NCI-H2081 treated with DMSO at 0.1 percent for 48 hours (cell line): ENCODE data around the gene SESN2.

ENCODE experiments used
- DNase-seq: peaks from one replicate; lab custom pipeline; 2025; lab: John Stamatoyannopoulos, UW

Gene SESN2

DNA sequence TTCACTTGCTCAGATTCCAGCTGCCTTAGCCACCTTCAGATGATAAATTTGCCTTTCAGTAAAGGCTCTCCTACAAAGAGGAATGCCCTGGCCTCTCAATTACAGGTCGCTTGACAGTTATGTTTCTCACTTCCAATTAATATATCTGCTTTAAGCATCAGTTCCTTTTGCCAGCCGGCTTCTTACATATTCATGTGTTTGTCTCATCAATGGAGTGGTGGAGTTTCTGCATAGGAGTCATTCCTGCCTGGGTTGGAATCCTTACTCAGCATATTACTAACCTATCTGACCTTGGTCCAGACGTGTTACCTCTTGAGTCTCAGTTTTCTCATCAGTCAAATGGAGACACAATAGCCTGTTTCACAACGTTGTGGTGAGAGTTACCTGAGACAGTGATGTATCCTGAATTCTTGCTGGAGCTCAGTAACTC lies 9.4 kb upstream of the SESN2 start:
- no peak for DNase-seq

DNA sequence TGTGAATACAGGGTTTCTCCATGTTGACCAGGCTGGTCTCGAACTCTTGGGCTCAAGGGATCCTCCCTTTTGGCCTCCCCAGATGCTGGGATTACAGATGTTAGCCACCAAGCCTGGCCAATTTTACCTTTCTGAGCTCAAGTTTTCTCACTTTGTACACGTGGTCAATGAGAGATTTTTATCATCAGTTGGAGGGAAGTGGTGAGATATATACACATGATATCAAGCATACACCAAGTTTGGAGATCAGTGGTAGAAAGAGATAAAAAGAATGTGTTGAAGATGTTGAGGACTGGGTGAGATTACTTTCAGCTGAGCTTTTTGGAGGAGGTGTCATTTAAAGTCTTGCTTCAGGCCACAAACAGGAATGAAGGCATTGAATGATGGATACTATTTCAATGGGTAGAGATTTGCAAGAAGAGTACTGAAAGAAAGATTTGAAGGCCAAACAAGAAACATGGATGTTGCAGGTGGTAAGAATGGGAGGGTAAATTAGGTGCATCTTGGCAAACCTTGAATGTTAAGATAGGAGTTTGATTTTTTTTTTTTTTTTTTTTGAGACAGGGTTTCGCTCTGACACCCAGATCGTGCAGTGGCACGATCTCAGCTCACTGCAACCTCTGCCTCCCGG lies 3.0 kb upstream of the SESN2 start:
- no peak for DNase-seq

DNA sequence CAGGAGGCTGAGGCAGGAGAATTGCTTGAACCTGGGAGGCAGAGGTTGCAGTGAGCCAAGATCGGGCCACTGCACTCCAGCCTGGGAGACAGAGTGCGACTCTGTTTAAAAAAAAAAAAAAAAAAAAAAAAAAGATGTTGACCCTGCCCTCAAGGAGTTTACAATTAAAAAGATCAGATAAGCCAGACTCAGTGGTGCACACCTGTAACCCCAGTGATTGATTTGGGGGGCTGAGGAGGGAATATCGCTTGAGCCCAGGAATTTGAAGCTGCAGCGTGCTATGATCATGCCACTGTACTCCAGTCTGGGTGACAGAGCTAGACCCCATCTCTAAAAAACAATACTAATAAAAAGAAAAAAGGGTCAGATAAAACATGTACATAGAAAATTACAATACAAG lies 1.6 kb upstream of the SESN2 start:
- DNase-seq: no peak

- no peak for DNase-seq
Measured at GRCh38 chr1:28258628-28259251, 578 bp upstream of the SESN2 start.

- DNase-seq: no peak
Measured at GRCh38 chr1:28259934-28260802, 850 bp downstream of the SESN2 start.

DNA sequence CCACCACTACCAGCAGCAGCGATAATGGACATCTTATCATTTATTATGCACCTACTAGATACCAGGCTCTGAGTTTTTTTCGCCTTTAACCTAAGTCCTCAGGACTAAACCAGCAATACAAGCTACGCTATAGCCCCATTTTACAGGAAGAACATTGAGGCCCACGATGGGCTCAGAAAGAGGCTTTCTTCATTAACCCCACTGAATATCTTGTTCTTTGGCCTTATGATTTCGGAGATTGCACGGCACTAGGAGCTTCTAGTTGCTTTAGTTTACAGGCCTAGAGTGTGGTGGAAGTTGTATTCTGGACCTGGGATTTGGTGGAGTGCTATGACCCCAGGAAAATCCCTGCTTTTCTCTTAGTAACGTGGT lies 1.5 kb downstream of the SESN2 start:
- no peak for DNase-seq

DNA sequence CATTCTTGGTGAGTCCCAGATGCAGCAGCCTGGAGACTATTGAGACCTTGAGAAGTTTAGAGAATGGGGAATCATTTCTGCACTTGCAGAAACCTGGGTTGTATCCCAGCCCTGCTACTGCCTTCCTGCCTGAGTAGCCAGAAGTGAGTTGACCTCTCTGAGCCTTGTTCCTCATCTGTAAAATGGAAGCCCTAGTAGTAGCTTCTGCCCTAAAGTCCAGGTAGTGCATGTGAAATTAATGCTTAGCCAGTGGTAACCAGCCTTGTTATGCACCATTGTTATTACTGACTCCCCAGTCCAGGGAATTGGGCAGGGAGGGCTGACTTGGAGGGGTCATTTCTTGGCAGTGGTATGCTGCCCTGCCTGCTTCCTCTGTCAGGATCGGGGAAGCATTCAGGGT lies 5.6 kb downstream of the SESN2 start:
- DNase-seq: no peak

DNA sequence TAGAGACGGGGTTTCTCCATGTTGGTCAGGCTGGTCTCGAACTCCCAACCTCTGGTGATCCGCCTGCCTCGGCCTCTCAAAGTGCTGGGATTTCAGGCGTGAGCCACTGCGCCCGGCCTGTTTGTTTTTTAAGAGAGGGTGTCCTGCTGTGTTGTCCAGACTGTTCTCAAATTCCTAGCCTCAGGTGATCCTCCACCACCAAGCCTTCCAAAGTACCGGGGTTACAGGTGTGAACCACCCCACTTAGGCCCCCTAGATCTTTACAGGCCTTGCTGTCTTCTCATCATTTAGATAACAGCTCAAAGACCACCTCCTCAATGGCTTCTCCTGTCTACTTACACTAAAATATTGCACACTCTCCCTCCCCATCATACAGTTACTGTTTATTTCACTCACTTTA lies 6.3 kb downstream of the SESN2 start:
- DNase-seq: no peak

DNA sequence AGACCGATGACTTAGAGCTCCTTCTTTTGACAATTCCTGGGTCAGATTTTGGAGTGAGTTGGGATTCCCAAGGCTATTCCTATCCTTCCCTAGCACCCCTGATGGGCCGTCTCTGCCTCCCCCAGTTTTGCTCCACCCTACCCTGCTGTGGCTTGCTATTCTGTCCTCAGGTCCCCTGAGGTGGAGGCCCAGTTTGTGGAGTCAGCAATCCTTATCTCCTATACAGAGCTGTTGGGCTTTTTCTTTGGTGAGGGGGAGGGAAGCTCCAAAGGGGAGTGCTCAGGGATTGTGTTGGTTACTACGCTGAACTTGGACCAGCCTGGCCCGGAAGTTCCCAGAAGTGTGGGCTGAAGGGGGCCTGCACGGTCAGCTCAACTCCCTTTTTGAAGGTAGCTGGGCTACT lies 7.6 kb downstream of the SESN2 start:
- no peak for DNase-seq

DNA sequence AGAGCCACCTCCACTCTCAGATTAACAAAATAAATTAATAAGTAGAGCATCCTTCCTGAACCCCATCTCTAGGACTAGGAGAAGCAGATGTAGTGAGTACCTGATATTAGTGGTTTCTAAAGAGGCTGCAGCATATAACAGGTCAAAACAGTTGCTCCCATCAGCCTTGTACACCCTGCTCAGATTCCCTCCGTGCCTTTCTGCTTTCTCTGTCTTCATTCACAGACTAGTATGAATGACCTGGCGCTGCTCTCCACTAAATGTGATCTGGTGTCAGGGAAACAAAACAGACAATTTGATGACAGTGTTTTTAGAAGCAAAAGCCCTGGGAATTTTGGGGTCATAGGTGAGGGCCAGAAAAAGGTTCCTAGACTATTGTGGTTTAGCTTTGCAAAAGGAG lies 8.3 kb downstream of the SESN2 start:
- no peak for DNase-seq

DNA sequence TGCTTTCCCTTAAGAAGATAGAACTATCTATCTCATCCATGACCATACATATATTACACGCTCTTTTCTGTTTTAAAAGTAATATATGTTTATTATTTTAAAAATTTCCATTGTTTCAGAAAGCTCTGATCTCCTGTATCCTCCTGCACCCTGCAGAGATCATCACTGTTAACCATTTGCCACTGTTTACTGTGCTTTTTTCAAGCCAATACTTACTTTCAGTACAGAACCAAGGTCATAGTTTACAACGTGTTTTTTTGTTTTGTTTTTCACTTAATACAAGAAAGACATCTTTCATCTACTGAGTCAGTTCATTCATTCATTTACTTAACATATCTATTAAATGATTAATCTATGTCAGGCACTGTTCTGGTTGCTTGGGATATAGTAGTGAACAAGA lies 10.2 kb downstream of the SESN2 start:
- no peak for DNase-seq

DNA sequence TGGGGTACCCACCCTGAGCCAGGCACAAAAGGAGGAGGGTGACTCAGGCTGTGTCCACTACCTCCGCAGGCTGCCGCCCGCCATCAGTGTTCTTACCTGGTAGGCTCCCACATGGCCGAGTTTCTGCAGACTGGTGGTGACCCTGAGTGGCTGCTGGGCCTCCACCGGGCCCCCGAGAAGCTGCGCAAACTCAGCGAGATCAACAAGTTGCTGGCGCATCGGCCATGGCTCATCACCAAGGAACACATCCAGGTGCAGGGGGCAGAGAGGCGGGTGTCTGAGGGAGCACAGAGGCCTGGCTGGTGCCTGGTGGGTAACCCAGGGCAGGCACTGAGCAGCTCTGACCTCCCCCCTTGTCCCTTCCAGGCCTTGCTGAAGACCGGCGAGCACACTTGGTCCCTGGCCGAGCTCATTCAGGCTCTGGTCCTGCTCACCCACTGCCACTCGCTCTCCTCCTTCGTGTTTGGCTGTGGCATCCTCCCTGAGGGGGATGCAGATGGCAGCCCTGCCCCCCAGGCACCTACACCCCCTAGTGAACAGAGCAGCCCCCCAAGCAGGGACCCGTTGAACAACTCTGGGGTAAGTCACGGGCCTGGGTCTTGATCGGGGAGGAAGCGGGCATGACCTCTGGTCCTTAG lies 13.0 kb downstream of the SESN2 start:
- DNase-seq: no peak

- no peak for DNase-seq
Measured at GRCh38 chr1:28273216-28273860, 14.0 kb downstream of the SESN2 start.

DNA sequence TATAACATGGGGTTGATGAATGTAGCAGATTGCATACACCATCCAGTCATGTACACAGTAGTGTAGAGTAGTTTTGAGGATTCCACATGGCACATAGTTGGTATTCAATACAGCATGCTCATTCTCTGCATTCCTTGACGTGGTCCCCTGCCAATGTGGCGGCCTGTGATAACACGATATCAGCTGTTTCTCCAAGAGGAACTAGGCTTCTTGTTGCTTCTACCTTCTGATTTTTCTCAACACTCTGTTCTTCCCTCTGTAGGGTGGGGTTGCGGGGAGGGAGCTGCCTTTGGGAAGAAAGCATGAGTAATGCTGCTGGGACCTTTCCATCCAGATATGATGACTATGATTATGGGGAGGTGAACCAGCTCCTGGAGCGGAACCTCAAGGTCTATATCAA lies 19.4 kb downstream of the SESN2 start:
- no peak for DNase-seq

DNA sequence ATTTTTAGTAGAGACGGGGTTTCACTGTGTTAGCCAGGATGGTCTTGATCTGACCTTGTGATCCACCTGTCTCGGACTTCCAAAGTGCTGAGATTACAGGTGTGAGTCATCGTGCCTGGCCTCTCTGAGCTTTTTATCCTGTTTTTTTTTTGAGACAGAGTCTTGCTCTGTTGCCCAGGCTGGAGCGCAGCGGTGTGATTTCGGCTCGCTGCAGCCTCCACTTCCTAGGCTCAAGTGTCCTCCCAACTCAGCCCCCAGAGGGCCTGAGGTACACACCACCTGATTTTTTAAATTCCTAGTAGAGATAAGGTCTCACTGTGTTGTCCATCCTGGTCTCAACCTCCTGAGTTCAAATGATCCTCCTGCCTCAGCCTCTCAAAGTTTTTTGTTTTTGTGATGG lies 20.4 kb downstream of the SESN2 start:
- DNase-seq: no peak

DNA sequence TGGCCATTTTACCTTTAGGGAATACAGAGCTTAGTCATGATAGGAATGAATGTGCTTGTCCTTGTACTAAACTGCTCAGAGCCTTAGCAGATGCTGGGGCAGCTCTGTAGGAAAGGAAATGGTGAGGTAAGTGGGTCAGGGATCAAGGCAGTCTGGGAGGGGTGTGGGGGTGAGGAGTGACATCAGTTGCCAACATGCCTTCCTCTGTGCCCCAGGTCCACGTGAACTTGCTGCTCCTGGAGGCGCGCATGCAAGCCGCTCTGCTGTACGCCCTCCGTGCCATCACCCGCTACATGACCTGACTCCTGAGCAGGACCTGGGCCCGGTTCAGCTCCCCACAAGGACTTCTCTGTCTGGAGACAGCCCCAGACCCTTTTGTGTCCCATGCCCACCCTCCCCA lies 21.2 kb downstream of the SESN2 start:
- DNase-seq: no peak

GRCh38 chr1:28280977-28281381 lies 21.7 kb downstream of the SESN2 start:
- no peak for DNase-seq

DNA sequence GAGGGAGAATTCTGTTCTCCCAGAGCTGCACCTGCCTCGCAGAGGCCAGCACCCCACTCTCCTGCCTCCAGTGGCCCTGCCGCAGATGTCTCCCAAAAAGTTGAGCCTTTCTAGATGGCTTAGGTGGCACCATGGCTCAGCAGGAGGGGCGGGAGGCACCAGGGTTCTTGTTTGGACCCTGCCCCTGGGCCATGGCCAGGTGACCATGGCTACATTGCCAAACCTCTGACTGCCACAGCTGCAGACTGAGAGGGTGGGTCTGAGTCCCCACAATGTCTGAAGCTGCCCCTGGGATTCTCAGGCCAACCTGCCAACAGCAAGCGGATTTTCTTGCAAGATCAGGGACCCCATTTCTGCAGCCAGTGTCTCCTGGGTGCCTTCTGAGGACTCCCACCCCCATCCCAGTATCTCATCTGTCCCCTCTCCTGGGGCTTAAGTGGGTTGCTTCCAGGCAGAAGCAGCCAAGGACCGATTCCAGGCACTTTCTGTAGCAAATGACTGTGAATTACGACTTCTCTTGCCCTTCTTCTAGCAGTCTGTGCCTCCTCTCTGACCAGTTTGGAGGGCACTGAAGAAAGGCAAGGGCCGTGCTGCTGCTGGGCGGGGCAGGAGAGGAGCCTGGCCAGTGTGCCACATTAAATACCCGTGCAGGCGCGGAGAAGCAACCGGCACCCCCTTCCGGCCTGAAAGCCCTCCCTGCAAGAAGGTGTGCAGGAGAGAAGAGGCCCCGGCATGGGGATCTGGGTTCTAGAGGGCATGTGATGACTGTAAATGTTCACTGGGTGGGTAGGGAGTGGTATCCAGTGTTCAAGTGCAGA lies 22.5 kb downstream of the SESN2 start:
- DNase-seq: no peak

DNA sequence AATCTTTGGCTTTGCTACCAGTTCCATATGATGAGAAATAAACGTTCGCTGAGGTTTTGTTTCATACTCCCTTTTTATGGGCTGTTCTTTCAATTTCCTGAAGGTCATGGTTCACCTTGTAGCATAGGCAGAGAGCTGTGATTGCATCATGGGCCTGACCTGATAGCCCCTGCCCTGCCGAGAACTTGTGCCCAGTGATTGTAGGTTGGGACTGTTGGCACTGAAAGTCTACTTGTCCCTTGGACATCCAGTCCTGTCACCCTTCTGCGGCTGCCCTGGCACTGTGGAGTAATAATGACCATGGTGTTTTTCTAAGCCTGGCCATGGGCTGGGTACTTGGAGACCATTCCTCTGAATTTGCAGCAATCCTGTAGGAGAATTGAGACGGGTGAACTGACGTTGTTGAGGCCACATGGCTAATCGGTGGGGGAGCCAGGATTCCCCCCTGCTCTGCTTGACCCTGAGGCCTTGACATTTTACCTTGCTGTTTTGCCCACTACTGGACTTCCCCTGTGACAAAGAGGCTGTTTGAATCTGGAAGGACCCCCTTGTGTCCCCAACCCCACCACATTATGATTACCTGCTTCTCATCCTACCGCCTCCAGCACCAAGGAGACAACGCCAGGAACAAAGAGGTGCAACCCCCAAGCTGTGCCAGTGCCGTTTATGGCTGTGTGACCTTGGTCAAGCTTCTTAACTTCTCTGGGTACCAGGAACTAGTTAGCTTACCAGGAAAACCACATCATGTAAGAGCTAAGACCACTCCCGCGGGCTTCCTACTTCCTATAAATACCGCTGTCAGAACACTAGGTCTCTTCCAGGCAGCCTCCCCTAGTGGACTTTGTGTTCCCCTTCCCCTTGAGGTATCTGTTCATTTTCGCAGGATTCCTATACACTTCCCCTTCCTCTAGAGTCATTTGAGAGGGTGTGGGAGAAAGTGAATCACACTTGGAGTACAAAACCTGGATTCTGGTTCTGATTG lies 23.4 kb downstream of the SESN2 start:
- no peak for DNase-seq

DNA sequence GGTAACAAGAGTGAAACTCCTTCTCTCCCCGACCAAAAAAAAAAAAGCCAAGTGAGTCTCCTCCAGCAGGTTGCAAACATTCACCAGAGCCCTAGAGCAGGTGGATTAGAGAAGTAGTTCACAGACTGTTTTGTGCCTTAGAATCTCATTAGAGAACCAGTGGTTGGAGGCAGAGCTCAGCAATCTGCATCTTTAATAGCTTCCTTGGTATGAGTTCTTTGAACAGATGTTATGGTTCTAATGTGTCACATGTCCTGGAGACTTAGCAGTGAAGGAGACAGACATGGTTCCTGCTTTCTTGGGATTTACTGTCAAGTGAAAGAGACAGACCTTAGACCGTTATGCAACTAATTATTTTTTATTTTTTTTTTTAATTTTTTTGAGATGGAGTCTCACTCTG lies 26.8 kb downstream of the SESN2 start:
- DNase-seq: no peak
